RKO (cell line): Measurements from ENCODE around the gene SHISA9.

ENCODE experiments used
- DNase-seq: peaks from one replicate; pipeline ENCODE4 v3.0.0-alpha.2; 2016; ENCODE audit warnings: low spot score

Gene SHISA9

GRCh38 chr16:13269905-13270528, 368.6 kb downstream of the SHISA9 start:
- DNase-seq: no peak

- no peak for DNase-seq
Observed at GRCh38 chr16:13270602-13271001, 369.2 kb downstream of the SHISA9 start.

- no peak for DNase-seq
Observed at GRCh38 chr16:13289515-13289914, 388.1 kb downstream of the SHISA9 start.
